HCT116 (cell line): ENCODE data around the gene DNAJC7.

Experiments
- JUND ChIP-seq: IDR thresholded peaks from 2 replicates; pipeline ENCODE4 v1.6.1; 2012
- POLR2A ChIP-seq: IDR thresholded peaks from 2 replicates; pipeline ENCODE4 v1.7.0; 2011; ENCODE audit warnings: borderline replicate concordance; ENCODE audit not compliant: insufficient read depth, insufficient read length; ENCODE audit errors: extremely low read depth

DNA sequence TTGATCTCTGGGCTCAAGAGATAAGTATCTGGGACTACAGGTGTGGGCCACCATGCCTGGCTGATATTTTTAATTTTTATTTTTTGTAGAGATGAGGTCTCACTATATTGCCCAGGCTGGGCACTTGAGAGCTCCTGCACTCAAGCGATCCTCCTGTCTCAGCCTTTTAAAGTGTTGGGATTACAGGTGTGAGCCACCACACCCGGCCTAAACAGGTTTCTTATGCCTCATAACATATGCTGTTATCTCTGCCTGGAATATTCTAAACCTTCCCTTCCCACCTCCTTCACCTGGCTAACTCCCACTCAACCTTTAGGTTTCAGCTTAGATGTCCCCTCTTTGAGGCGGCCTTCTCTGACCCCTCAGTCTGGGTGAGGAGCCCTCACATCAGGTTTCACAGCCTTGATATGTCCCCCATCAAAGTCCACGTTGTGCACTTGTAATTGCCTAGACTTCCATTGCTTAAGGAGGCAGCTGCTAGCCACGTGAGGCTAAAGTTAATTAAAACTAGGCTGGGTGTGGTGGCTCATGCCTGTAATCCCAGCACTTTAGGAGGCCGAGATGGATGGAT, 59.3 kb downstream of the DNAJC7 start:
- TF ChIP-seq POLR2A: no peak
- no peak for TF ChIP-seq JUND
